Gastrocnemius medialis (tissue), 4 donors: Measurements from ENCODE around the gene CEP20. TPM values are rescaled to one million over a fixed set of nuclear protein-coding genes. Genes with fewer than 3 reads are reported as not detected.
A peak's percentile ranks its signal among the peaks of the same experiment; 100 is the strongest.

Source experiments
- ATAC-seq, 2 donors: fragments of 150-250 bp; one replicate each; pipeline ENCODE4 v1.9.1; 2016
- DNase-seq, 2 donors: peaks; one replicate each; pipeline ENCODE4 v3.0.0-alpha.2; 2019
- H3K27ac ChIP-seq, 4 donors: fragments of 200-600 bp; sonication (generic); 1 replicate in 1 of 4; 2 replicates in 3 of 4; pipeline ENCODE4 v1.5.1; 2016 to 2018; ENCODE audit warnings: mild to moderate bottlenecking in 2 of 4, moderate library complexity in 1 of 4
- H3K27me3 ChIP-seq, 3 donors: fragments of 200-600 bp; sonication (generic) in 2 of 3; 1 replicate in 1 of 3; 2 replicates in 2 of 3; pipeline versions ENCODE4 v1.5.1 to v1.6.0; 2016 to 2019; ENCODE audit warnings: mild to moderate bottlenecking in 1 of 3, moderate library complexity in 1 of 3
- H3K36me3 ChIP-seq, 2 donors: fragments of 200-600 bp; sonication (generic) in 1 of 2; one replicate each; pipeline ENCODE4 v1.5.1; 2017 to 2018
- H3K4me1 ChIP-seq, 2 donors: fragments of 200-600 bp; sonication (generic) in 1 of 2; one replicate each; pipeline ENCODE4 v1.5.1; 2016 to 2017; ENCODE audit warnings: mild to moderate bottlenecking in 2 of 2
- H3K4me3 ChIP-seq, 4 donors: fragments of 200-600 bp; sonication (generic) in 3 of 4; 1 replicate in 1 of 4; 2 replicates in 3 of 4; pipeline ENCODE4 v1.5.1; 2016 to 2019; ENCODE audit warnings: mild to moderate bottlenecking in 2 of 4
- H3K9me3 ChIP-seq, 3 donors: fragments of 200-600 bp; sonication (generic) in 2 of 3; 1 replicate in 1 of 3; 2 replicates in 2 of 3; pipeline ENCODE4 v1.5.1; 2016 to 2019
- CTCF ChIP-seq, 5 experiments: fragments of 450-650 bp in 3 of 5; fragments of 200-600 bp in 2 of 5; sonication (generic) in 2 of 5; IDR thresholded peaks in 4 of 5; conservative IDR thresholded peaks in 1 of 5; 1 replicate in 4 of 5; 2 replicates in 1 of 5; pipeline ENCODE4 v1.5.1; 2016 to 2019; ENCODE audit warnings: antibody characterized with exemption in 5 of 5, mild to moderate bottlenecking in 3 of 5, moderate library complexity in 3 of 5
- POLR2A ChIP-seq, 2 donors: fragments of 450-650 bp; IDR thresholded peaks; one replicate each; pipeline ENCODE4 v1.6.1; 2017; ENCODE audit warnings: antibody characterized with exemption in 2 of 2, mild to moderate bottlenecking in 2 of 2, moderate library complexity in 2 of 2
- in situ Hi-C, 4 donors: fragments of 200-750 bp; cut with MboI; loops; one replicate each; pipeline versions ENCODE4 v1.15.0 to v1.8.0; 2017; ENCODE audit warnings: low sequenced_read_pairs in 4 of 4
- intact Hi-C: fragments of 100-400 bp; cut with DNase I; formaldehyde crosslinking; loops from one replicate; pipeline ENCODE4 v1.15.1; 2023; ENCODE audit warnings: low total_unique reads
- total RNA-seq, 4 donors: library from RNA; depleted of rRNA; stranded (reverse); fragments of >200 nt; gene quantifications; one replicate each; pipeline versions ENCODE4 v1.1.0 to v1.2.3, GENCODE V29; 2016

Gene CEP20
- total RNA-seq, 4 donors from 2014 or later, result 42.2 to 87.8 (median 76.1) TPM

GRCh38 chr16:15897121-15897780, 8.8 kb upstream of the CEP20 start:
- Histone ChIP-seq H3K4me3 (no peak overlapping the region), H3K27ac (no peak overlapping the region), H3K27me3 (no peaks in the 10 kb centered on the region), H3K36me3 (no peaks in the 10 kb centered on the region), H3K9me3 (no peaks in the 10 kb centered on the region), H3K4me1 (no peaks in the 10 kb centered on the region)
- DNase-seq, result no peak
- TF ChIP-seq CTCF (IDR thresholded peaks at IDR 0.05 in 4 of 5, conservative IDR thresholded peaks at IDR 0.05 in 1 of 5) (no peak), POLR2A (IDR thresholded peaks at IDR 0.05) (no peak)
- in situ Hi-C loops (loop anchor here in 2 of 4 donors (10.0 to 25.0 kb wide), 2 partner anchors 48 to 115 kb away; partner anchors contain the start of gene ABCC1 (in 1 of the 2)), intact Hi-C loops (no loop called here)
- ATAC-seq, result no peak

- intact Hi-C loops, result loop anchor here (5.0 kb wide), 1 partner anchor 53 kb away; the partner anchor contains the start of gene ABCC1
- no peaks in the 10 kb centered on the region for H3K4me1 ChIP-seq
- no peaks in the 10 kb centered on the region for H3K27me3 ChIP-seq
- in situ Hi-C loops, result loop anchor here in 2 of 4 donors (10.0 to 25.0 kb wide), 2 partner anchors 50 to 118 kb away; partner anchors contain the start of gene ABCC1 (in 1 of the 2)
- H3K9me3 ChIP-seq, result no peaks in the 10 kb centered on the region
- no peaks in the 10 kb centered on the region for H3K36me3 ChIP-seq
- H3K27ac ChIP-seq, result no peak overlapping the region
- no peak for TF ChIP-seq CTCF (IDR thresholded peaks at IDR 0.05 in 4 of 5, conservative IDR thresholded peaks at IDR 0.05 in 1 of 5)
- no peak for TF ChIP-seq POLR2A (IDR thresholded peaks at IDR 0.05)
- no peak for ATAC-seq
- no peak for DNase-seq
- H3K4me3 ChIP-seq, result no peak overlapping the region
Observed at GRCh38 chr16:15894571-15895374, 6.4 kb upstream of the CEP20 start.

GRCh38 chr16:15891508-15891907, 3.1 kb upstream of the CEP20 start:
- ATAC-seq (no peak), DNase-seq (no peak)
- no peaks in the 10 kb centered on the region for H3K9me3 ChIP-seq
- no peak for TF ChIP-seq CTCF (IDR thresholded peaks at IDR 0.05 in 4 of 5, conservative IDR thresholded peaks at IDR 0.05 in 1 of 5)
- TF ChIP-seq POLR2A (IDR thresholded peaks at IDR 0.05), result no peak
- no peak overlapping the region for H3K4me3 ChIP-seq
- in situ Hi-C loops, result loop anchor here in 2 of 4 donors (10.0 to 25.0 kb wide), 2 partner anchors 53 to 121 kb away; partner anchors contain the start of gene ABCC1 (in 1 of the 2)
- peaks cover 11 to 17% of the 10 kb centered on the region in 2 donors for H3K4me1 ChIP-seq
- intact Hi-C loops, result loop anchor here (5.0 kb wide), 1 partner anchor 56 kb away; the partner anchor contains the start of gene ABCC1
- no peaks in the 10 kb centered on the region for H3K27me3 ChIP-seq
- no peaks in the 10 kb centered on the region for H3K36me3 ChIP-seq
- no peak overlapping the region for H3K27ac ChIP-seq

- H3K4me3 ChIP-seq, result peak overlapping the region; percentile 77 to 96 (median 82)
- H3K9me3 ChIP-seq, result no peaks in the 10 kb centered on the region
- H3K27ac ChIP-seq, result peak overlapping the region; percentile 89 to 96 (median 92)
- H3K4me1 ChIP-seq, result peaks cover 25% of the 10 kb centered on the region in 2 donors
- H3K36me3 ChIP-seq, result peaks cover 0 to 9% of the 10 kb centered on the region in 2 donors
- intact Hi-C loops, result no loop called here
- DNase-seq, result no peak
- ATAC-seq, result no peak
- TF ChIP-seq CTCF (IDR thresholded peaks at IDR 0.05 in 4 of 5, conservative IDR thresholded peaks at IDR 0.05 in 1 of 5) (no peak), POLR2A (IDR thresholded peaks at IDR 0.05) (no peak)
- no peaks in the 10 kb centered on the region for H3K27me3 ChIP-seq
- in situ Hi-C loops, result loop anchor here in 1 of 4 donors (25.0 kb wide), 1 partner anchor 125 kb away; no protein-coding TSS in a partner anchor
Observed at GRCh38 chr16:15887283-15887682, 1.1 kb downstream of the CEP20 start.
